Measurements from ENCODE around the gene PSMB11.

GRCh38 chr14:22998329-22999012 is 43.5 kb upstream of the PSMB11 start:
- TF ChIP-seq CTCF (IDR thresholded peaks at IDR 0.05) (no peak), POLR2AphosphoS5 (IDR thresholded peaks at IDR 0.05) (no peak)

All from suprapubic skin (tissue), 3 donors.